ENCODE results near the gene GBP1.
"Not testable (repeated sequence)": the region's sequence is repeated elsewhere in the genome, so short reads cannot be mapped to it uniquely, and the experiment has no call there.

GBP1 gene

GRCh38 chr1:89051300-89051954 lies 13.6 kb downstream of the GBP1 start:
- no peak for DNase-seq

- no peak for DNase-seq
These were observed 14.4 kb downstream of the GBP1 start for GRCh38 chr1:89050649-89051033.

DNA sequence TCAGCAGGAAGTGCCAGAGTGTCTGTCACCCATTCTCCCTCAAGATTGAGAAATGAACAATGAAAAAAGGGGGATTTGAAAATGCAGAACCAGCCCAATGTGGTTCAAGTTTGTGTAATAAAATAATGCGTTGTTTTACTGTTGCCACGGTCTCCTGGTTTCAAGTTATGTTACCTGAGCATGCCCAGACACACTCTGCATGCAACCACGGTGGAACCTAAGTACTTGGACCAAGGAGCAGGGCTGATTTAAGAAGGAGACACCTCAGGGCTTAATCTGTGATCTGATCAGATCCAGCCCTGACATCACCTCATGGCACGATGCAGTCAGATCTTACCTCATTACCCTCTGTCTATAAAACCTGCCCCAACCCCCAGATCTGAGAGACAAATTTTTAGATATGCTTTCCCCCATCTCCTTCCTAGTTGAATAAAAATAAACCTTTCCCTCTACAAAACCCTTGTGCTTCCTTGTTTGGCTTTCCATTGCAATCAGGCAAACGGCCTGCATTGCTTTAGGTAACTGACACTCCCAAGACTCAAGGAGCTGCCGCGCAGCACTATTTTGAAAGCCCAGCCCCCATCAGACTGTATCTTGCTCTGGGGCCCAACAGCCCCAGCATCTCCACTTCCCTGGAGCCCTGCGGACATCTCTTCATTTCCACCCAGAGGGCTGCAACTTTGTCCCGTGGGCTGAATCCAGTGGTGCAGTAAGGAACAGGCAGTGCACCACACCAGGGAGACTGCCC lies 14.9 kb downstream of the GBP1 start:
- not testable (repeated sequence) for DNase-seq

DNA sequence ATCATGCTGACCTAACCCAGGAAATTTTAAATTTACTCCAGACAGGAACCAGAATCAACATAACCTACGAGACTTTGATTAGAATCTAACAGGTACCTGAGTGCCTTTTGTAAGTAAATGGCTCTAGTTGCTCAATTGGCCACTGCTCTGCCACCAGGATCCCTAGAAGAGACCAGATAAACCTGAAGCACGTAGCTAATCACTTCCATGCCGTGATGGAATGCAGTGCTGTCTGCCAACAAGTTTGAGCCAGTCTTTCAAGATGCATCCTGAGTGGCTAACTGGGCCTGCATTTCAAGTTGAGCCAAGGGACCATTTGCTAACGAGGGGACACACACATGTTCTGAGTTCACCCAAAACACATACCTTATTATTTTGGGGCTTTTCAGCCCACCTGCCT lies 15.8 kb downstream of the GBP1 start:
- DNase-seq, result not testable (repeated sequence)

DNA sequence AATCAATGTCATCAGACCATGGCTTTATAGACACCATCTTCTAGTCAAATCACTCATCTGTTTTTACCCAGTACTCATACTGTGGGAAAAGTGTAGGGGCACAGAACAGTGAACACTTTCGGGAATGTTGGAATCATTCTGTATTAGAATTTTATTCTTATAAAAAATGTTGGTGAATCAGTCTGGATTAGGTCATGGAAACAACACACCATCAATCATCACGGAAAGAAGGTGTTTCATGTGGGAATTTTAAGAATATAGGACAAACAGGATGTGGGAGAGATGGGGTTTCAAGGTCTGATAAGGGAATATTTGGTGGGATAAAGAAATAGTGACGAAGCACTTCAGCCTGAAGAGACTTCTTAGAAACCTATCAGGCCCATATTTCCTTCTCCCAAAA lies 17.3 kb downstream of the GBP1 start:
- DNase-seq, result no peak

DNA sequence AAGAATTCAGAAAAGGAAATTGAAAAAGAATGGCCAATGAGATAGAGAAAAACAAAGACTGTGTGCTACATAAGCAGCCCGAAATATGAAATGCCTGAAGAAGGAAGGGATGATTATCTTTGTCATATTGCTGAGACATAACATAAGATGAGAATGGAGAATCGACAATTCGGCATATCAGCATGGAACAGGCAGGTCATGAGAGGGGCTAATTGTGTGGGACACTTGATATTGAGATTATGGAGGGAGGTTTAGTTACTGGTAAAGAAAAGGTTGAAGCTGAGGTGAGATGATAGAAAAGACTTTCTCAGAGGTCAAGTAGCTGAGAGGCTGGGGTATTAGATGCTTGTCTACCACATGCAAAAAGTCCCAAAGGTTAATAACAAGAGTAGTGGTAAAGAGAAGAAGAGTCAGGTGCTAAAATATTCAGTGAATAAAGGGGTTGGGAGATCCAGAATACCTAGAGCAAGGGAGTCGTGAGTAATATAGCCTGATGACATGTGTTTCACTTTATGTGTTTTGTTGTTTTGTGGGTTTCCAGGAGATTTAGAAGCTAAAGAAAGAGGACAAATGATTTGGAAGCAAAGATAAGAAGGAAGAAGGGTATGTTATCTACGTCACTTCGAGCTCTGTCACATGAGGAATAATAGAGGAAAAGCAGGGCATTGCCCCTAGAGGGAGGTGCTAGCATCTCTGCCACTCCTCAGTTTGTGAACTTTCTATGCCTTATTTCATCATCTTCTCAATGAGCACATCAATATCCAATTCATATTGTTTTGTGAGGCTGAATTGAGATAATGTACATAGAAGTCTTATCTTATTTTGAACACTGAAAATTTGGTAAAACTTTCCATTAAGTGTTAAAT lies 18.5 kb downstream of the GBP1 start:
- DNase-seq, result not testable (repeated sequence)

- no peak for DNase-seq
These were observed 19.9 kb downstream of the GBP1 start for GRCh38 chr1:89044970-89045721.

DNA sequence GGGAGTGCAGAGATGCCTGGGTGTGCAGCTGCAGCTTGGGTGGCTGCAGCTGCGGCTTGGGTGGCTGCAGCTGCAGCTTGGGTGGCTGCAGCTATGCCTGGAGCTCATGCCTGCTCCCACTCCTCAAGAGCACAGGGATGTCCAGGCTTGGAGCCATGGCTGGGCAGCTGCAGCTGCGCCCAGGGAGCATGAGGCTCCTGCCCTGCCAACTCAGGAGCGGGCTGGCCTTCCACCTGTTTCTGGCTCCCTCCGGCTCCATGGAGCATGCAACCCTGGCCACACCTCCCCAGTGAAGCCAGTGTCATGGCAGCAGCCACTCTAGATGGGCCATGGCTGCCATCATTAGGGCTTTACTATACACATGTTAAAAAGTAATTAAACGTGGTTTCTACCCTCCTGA lies 21.1 kb downstream of the GBP1 start:
- DNase-seq, result no peak

- no peak for DNase-seq
These were observed 22.5 kb downstream of the GBP1 start for GRCh38 chr1:89042491-89042890.

GRCh38 chr1:89041721-89042120 lies 23.3 kb downstream of the GBP1 start:
- DNase-seq, result no peak

- DNase-seq, result no peak
These were observed 23.8 kb downstream of the GBP1 start for GRCh38 chr1:89041119-89041641.

- DNase-seq, result no peak
These were observed 24.7 kb downstream of the GBP1 start for GRCh38 chr1:89040315-89040626.

GRCh38 chr1:89037186-89037585 lies 27.8 kb downstream of the GBP1 start:
- DNase-seq, result no peak

GRCh38 chr1:89035080-89035479 lies 29.9 kb downstream of the GBP1 start:
- DNase-seq, result no peak

GRCh38 chr1:89034004-89034403 lies 31.0 kb downstream of the GBP1 start:
- DNase-seq, result peak in 1 of 2 donors; percentile 15

- DNase-seq, result peak in 1 of 2 donors; percentile 44
These were observed 36.0 kb downstream of the GBP1 start for GRCh38 chr1:89029051-89029450.

DNA sequence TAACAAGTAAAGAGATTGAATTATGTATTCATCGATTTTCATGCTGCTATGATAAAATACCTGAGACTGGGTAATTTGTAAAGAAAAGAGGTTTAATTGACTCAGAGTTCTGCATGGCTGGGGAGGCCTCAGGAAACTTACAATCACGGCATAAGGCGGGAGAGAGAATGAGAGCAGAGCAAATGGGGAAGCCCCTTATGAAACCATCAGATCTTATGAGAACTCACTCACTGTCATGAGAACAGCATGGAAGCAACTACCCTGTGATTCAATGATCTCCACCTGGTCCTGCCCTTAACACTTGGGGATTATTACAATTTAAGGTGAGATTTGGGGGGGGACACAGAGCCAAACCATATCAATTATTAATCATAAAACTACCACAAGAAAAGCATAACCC lies 39.1 kb downstream of the GBP1 start:
- no peak for DNase-seq

GRCh38 chr1:89023026-89023425 lies 42.0 kb downstream of the GBP1 start:
- DNase-seq, result no peak

GRCh38 chr1:89022167-89022959 lies 42.6 kb downstream of the GBP1 start, which contains the start of gene GBP3:
GBP3 (minus strand) TSS chr1:89022866; CDS start chr1:89020721, 2,145 bp downstream.
- DNase-seq, result peak in 1 of 2 donors; percentile 50

DNA sequence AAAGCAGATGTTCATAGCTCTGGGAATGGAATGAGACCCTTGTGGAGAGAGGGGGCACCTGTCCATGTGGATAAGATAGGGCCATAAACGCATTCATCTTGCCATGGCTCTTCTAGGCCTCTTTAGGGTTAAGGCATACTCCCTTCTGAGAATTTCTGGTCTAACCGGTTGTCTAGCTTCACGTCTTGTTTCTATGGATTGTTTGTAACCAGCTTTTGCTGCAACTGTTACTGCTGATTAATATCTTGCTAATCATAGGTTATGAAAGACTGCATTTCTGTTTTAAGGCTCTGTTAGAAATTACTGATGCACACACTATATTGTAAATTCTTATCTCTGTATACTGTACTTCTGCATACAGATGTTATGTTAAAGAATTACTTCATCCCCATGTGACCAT lies 46.7 kb downstream of the GBP1 start:
- not testable (repeated sequence) for DNase-seq

DNA sequence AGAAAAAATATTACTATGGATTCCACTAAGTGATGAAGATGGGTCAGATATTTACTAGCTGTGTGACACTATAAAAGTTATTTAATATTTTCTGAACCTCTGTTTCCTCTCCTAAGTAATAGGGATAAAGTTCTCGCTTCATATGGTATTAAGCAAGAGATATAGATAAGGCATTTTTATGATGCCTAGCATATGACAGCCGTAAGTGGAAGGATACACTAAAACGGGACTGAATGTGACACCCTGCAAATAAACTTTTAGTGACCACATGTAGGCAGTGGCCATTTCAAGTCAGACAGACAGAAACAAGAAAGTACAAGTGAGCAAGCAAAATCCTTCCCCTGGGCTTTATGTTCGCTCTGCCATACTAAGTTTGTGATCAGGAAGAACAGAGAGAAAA lies 56.5 kb downstream of the GBP1 start:
- no peak for DNase-seq

Data from CD4-positive, alpha-beta T cell treated with Interleukin-1 beta for 1 hour (primary cell).